SK-N-SH (cell line): ENCODE data around the gene MEF2C. TPM values are rescaled to one million over a fixed set of nuclear protein-coding genes. Genes with fewer than 3 reads are reported as not detected.
"Not testable (repeated sequence)": the region's sequence is repeated elsewhere in the genome, so short reads cannot be mapped to it uniquely, and the experiment has no call there.

Experiments used
- CTCF ChIA-PET: fragments of 300-600, 350-600 bp; formaldehyde crosslinking; extraction: SDS; loops from one replicate; lab custom pipeline; 2021; lab: Yijun Ruan, JAX
- POLR2A ChIA-PET: fragments of 350-600 bp; sonication (Branson Sonifier 250); formaldehyde crosslinking; extraction: SDS; loops from one replicate; lab custom pipeline; 2020; ENCODE audit warnings: antibody characterized with exemption, inconsistent platforms; lab: Yijun Ruan, JAX
- DNase-seq: peaks from one replicate; pipeline ENCODE4 v3.0.0; 2012
- H2AFZ ChIP-seq: fragments of 200-600 bp; sonication (generic); 2 replicates; pipeline ENCODE4 v1.8.1; 2016; ENCODE audit warnings: antibody characterized with exemption, mild to moderate bottlenecking, low read depth
- H3F3A ChIP-seq: fragments of 200-600 bp; sonication (generic); replicated peaks from 2 replicates; pipeline ENCODE3; 2016; ENCODE audit warnings: antibody characterized with exemption, mild to moderate bottlenecking; ENCODE audit not compliant: insufficient read depth
- H3K27ac ChIP-seq, 2 experiments: fragments of 200-500 bp in 1 of 2; fragments of 200-600 bp in 1 of 2; sonication (Bioruptor generic) in 1 of 2; sonication (generic), shearing (Covaris generic) in 1 of 2; 2 replicates each; pipeline versions ENCODE4 v1.5.1 to v1.6.1; 2014 to 2016; ENCODE audit warnings: low read depth in 2 of 2, inconsistent platforms in 1 of 2, low read length in 1 of 2, mild to moderate bottlenecking in 1 of 2, mixed read lengths in 1 of 2
- H3K27me3 ChIP-seq: fragments of 200-600 bp; sonication (generic), shearing (Covaris generic); 2 replicates; pipeline ENCODE4 v1.6.1; 2016; ENCODE audit warnings: mixed run types; ENCODE audit not compliant: insufficient read depth
- H3K36me3 ChIP-seq, 2 experiments: fragments of 200-500 bp in 1 of 2; fragments of 200-600 bp in 1 of 2; sonication (Bioruptor generic) in 1 of 2; sonication (generic) in 1 of 2; replicated peaks in 1 of 2; 2 replicates each; pipeline versions ENCODE3 to v1.5.1; 2014 to 2016; ENCODE audit warnings: low read length in 1 of 2, mild to moderate bottlenecking in 1 of 2; ENCODE audit not compliant: insufficient read depth in 2 of 2, control insufficient read depth in 1 of 2
- H3K4me1 ChIP-seq, 2 experiments: fragments of 200-500 bp in 1 of 2; fragments of 200-600 bp in 1 of 2; sonication (Bioruptor generic) in 1 of 2; sonication (generic), shearing (Covaris generic) in 1 of 2; 2 replicates each; pipeline versions ENCODE4 v1.5.1 to v1.6.1; 2014 to 2016; ENCODE audit warnings: low read depth in 1 of 2, low read length in 1 of 2, mixed run types in 1 of 2; ENCODE audit not compliant: insufficient read depth in 2 of 2, control insufficient read depth in 1 of 2
- H3K4me2 ChIP-seq: fragments of 200-600 bp; sonication (generic), shearing (Covaris generic); 2 replicates; pipeline ENCODE4 v1.6.1; 2017; ENCODE audit warnings: mixed run types
- H3K4me3 ChIP-seq, 2 experiments: fragments of 200-500 bp in 1 of 2; fragments of 200-600 bp in 1 of 2; sonication (Bioruptor generic) in 1 of 2; sonication (generic), shearing (Covaris generic) in 1 of 2; 2 replicates each; pipeline versions ENCODE4 v1.5.1 to v1.8.1; 2014 to 2016; ENCODE audit warnings: low read depth in 2 of 2, inconsistent platforms in 1 of 2, low read length in 1 of 2, mild to moderate bottlenecking in 1 of 2, mixed read lengths in 1 of 2, moderate library complexity in 1 of 2
- H3K79me2 ChIP-seq: fragments of 200-600 bp; sonication (generic); 2 replicates; pipeline ENCODE4 v1.8.1; 2017; ENCODE audit warnings: mild to moderate bottlenecking; ENCODE audit not compliant: insufficient read depth
- H3K9ac ChIP-seq: fragments of 200-600 bp; sonication (generic); 2 replicates; pipeline ENCODE4 v1.6.1; 2017; ENCODE audit warnings: mixed run types
- H3K9me2 ChIP-seq: fragments of 200-600 bp; sonication (generic); 2 replicates; pipeline ENCODE4 v1.6.1; 2017; ENCODE audit warnings: mixed run types
- H3K9me3 ChIP-seq: fragments of 200-600 bp; sonication (generic); 2 replicates; pipeline ENCODE4 v1.6.1; 2017; ENCODE audit warnings: mixed run types, mild to moderate bottlenecking, moderate library complexity
- H4K20me1 ChIP-seq: fragments of 200-600 bp; sonication (generic); 2 replicates; pipeline ENCODE4 v1.6.1; 2017; ENCODE audit warnings: mild to moderate bottlenecking, mixed run types; ENCODE audit not compliant: insufficient read depth
- CHD2 ChIP-seq: fragments of 150-350 bp; IDR thresholded peaks from 2 replicates; pipeline ENCODE4 v1.6.1; 2018; ENCODE audit warnings: low read length; ENCODE audit not compliant: partially characterized antibody
- ELF1 ChIP-seq: IDR thresholded peaks from 2 replicates; pipeline ENCODE4 v1.4.0; 2012
- EZH2phosphoT487 ChIP-seq: fragments of 200-600 bp; sonication (generic); IDR thresholded peaks from 2 replicates; pipeline ENCODE4 v1.6.1; 2017; ENCODE audit warnings: low read depth, mixed run types, mild to moderate bottlenecking, antibody characterized with exemption, moderate library complexity, borderline replicate concordance
- FOXJ3 ChIP-seq: sonication (generic); formaldehyde crosslinking; IDR thresholded peaks from 2 replicates; pipeline ENCODE4 v1.5.1; 2020; ENCODE audit warnings: mild to moderate bottlenecking, missing genetic modification reagents
- GATA2 ChIP-seq: sonication (generic); formaldehyde crosslinking; IDR thresholded peaks from 2 replicates; pipeline ENCODE4 v1.5.0; 2020; ENCODE audit warnings: mild to moderate bottlenecking, missing genetic modification reagents
- JUND ChIP-seq: IDR thresholded peaks from 2 replicates; pipeline ENCODE4 v1.4.0; 2012
- MXI1 ChIP-seq: IDR thresholded peaks from 2 replicates; pipeline ENCODE4 v1.6.1; 2012; ENCODE audit warnings: mild to moderate bottlenecking, low read depth, low read length, improper control_type of control experiment
- RFX5 ChIP-seq: IDR thresholded peaks from 2 replicates; pipeline ENCODE4 v1.6.1; 2012; ENCODE audit warnings: mild to moderate bottlenecking, improper control_type of control experiment, low read length
- SIN3A ChIP-seq: IDR thresholded peaks from 2 replicates; pipeline ENCODE4 v1.6.1; 2012; ENCODE audit warnings: low read depth, mild to moderate bottlenecking, low read length, moderate library complexity, borderline replicate concordance
- SMC3 ChIP-seq: IDR thresholded peaks from 2 replicates; pipeline ENCODE4 v1.6.1; 2012; ENCODE audit warnings: low read depth, low read length, improper control_type of control experiment
- TCF12 ChIP-seq: IDR thresholded peaks from 2 replicates; pipeline ENCODE4 v1.4.0; 2012
- YY1 ChIP-seq: IDR thresholded peaks from 2 replicates; pipeline ENCODE4 v1.4.0; 2012; ENCODE audit warnings: low read depth, mild to moderate bottlenecking
- WGBS: methylation state at CpG from one replicate; pipeline ENCODE4 v1.1.6; 2017; ENCODE audit warnings: low lambda C conversion rate; 5-methylcytosine and 5-hydroxymethylcytosine counted together
- polyA plus RNA-seq, 3 experiments: library from polyadenylated mRNA; depleted of rRNA; stranded (reverse); fragments of >200 nt; gene quantifications; 2 replicates each; pipeline ENCODE4 v1.2.3, GENCODE V29; 2012
- TF ChIP-seq, protein P1 (sequence below): IDR thresholded peaks from 2 replicates; pipeline ENCODE4 v1.4.0; 2012; ENCODE audit warnings: low read depth, borderline replicate concordance
- TF ChIP-seq, protein P2 (sequence below): IDR thresholded peaks from 2 replicates; pipeline ENCODE4; 2012
- TF ChIP-seq, protein P3 (sequence below): fragments of 200-600 bp; sonication (generic); IDR thresholded peaks from 2 replicates; pipeline ENCODE4 v1.6.1; 2017; ENCODE audit warnings: antibody characterized with exemption, mild to moderate bottlenecking, moderate library complexity
- TF ChIP-seq, protein P4 (sequence below): IDR thresholded peaks from 2 replicates; pipeline ENCODE4 v1.4.0; 2012; ENCODE audit warnings: low read depth, borderline replicate concordance

The MEF2C gene
- polyA plus RNA-seq, 1 of the 3 experiments (the other 2 are of a cell fraction), result 1.2 TPM

DNA sequence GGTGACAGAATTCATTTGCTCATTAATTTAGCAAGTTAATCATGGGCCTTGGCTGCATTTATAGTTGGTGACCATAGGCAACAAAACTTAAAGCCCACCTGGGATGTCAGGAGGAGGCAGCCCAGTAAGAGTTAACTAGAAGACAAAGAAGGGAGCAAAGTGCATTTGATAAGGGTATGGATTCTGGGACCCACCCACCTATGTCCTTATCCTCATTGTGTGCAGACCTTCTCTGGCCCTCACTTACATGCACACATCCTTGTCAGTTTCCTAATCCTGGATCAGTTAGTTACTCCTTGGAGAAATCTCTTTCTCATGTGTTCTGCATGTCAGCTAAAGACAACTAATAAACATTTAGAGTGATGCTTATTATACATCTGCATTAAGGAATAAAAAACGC is 24.6 kb downstream of the MEF2C start (continued):
- TF ChIP-seq YY1, result no peak

DNA sequence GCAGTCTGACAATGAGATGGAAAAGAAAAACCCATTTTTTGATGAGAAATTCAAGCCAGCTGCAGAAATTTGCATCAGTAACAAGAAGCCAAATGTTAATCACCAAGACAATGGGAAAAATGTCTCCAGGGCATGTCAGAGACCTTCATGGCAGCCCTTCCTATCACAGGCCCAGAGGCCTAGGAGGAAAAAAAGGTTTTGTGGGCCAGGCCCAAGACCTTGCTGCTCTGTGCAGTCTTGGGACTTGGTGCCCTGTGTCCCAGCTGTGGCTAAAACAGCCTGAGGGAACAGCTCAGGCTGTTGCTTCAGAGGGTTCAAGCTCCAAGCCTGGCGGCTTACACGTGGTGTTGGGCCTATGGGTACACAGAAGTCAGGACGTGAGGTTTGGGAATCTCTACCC is 26.6 kb downstream of the MEF2C start:
- H3F3A ChIP-seq, H3K27me3 ChIP-seq, POLR2A ChIA-PET, H3K9me3 ChIP-seq, H3K4me2 ChIP-seq, H2AFZ ChIP-seq, H4K20me1 ChIP-seq, H3K9me2 ChIP-seq, H3K27ac ChIP-seq, H3K9ac ChIP-seq, H3K79me2 ChIP-seq, H3K4me1 ChIP-seq, DNase-seq, CTCF ChIA-PET, H3K36me3 ChIP-seq, H3K4me3 ChIP-seq: not testable (repeated sequence)
- 47% methylated on average over 2 of the region's 3 CpGs for WGBS

DNA sequence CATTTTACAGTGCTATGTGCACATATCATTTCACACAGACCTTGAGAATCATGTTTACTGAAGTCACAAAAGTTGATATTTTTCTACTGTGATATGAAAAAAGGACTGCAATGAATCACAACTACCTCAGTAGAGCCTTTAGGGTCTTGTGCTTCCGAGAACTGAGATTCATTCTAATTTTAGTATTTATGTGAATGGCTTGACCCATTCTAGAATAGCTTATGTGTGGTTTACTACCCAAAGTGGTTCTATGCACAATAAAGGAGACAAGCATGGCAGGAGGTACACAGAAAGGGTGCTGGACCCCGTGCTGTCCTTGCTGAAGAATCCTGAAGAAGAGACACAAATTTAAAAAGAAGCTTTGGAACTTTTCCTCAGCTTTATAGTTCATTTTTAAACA is 28.2 kb downstream of the MEF2C start:
- Histone ChIP-seq H2AFZ (no peak overlapping the region), H3K9me3 (no peaks in the 10 kb centered on the region), H3K27ac (no peak overlapping the region), H4K20me1 (no peaks in the 10 kb centered on the region), H3K4me3 (no peak overlapping the region), H3K79me2 (no peaks in the 10 kb centered on the region), H3K4me1 (no peaks in the 10 kb centered on the region), H3F3A (no peaks in the 10 kb centered on the region), H3K4me2 (no peak overlapping the region), H3K27me3 (no peaks in the 10 kb centered on the region), H3K9ac (no peak overlapping the region), H3K9me2 (no peaks in the 10 kb centered on the region), H3K36me3 (no peaks in the 10 kb centered on the region)
- ChIA-PET CTCF (no interaction called here), POLR2A (no interaction called here)
- TF ChIP-seq TCF12 (no peak), ELF1 (no peak)
- TF ChIP-seq, protein P1, sequence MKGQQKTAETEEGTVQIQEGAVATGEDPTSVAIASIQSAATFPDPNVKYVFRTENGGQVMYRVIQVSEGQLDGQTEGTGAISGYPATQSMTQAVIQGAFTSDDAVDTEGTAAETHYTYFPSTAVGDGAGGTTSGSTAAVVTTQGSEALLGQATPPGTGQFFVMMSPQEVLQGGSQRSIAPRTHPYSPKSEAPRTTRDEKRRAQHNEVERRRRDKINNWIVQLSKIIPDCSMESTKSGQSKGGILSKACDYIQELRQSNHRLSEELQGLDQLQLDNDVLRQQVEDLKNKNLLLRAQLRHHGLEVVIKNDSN, result no peak
- TF ChIP-seq, protein P2, sequence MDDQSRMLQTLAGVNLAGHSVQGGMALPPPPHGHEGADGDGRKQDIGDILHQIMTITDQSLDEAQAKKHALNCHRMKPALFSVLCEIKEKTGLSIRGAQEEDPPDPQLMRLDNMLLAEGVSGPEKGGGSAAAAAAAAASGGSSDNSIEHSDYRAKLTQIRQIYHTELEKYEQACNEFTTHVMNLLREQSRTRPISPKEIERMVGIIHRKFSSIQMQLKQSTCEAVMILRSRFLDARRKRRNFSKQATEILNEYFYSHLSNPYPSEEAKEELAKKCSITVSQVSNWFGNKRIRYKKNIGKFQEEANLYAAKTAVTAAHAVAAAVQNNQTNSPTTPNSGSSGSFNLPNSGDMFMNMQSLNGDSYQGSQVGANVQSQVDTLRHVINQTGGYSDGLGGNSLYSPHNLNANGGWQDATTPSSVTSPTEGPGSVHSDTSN, result no peak
- 41% methylated on average over 2 of the region's 2 CpGs for WGBS
- DNase-seq, result no peak

DNA sequence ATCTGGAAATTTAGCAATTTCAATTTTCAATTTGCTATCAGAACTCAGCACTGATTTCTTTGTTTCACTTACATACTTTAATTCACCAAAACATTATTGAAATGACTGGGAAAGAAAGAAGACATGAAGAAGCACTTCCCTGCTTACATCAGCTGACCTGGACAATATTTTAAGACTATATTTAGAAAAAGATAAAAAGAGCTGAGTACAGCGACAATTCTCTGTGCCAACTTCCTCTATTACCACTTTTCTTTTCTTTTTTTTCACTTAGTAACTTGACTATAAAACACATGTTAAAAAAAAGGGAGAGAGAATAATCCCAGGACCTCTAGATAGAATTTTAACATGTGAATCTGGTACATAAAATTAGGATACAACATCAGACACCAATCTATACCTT is 35.6 kb downstream of the MEF2C start:
- Histone ChIP-seq H3K36me3 (no peaks in the 10 kb centered on the region), H2AFZ (no peak overlapping the region), H3K4me3 (no peak overlapping the region), H3K4me2 (no peak overlapping the region), H3K9me2 (no peaks in the 10 kb centered on the region), H3K27ac (no peak overlapping the region), H3F3A (no peaks in the 10 kb centered on the region), H4K20me1 (no peaks in the 10 kb centered on the region), H3K27me3 (no peaks in the 10 kb centered on the region), H3K9ac (no peak overlapping the region), H3K9me3 (no peaks in the 10 kb centered on the region), H3K4me1 (no peaks in the 10 kb centered on the region), H3K79me2 (no peaks in the 10 kb centered on the region)
- 84% methylated on average over 1 of the region's 1 CpG for WGBS
- no peak for DNase-seq
- POLR2A ChIA-PET, result no interaction called here
- CTCF ChIA-PET, result no interaction called here
- TF ChIP-seq SMC3 (no peak), GATA2 (CRISPR knock-in tag) (no peak), ELF1 (no peak), MXI1 (no peak), RFX5 (no peak), FOXJ3 (no peak), SIN3A (no peak), JUND (no peak), CHD2 (no peak), EZH2phosphoT487 (no peak)
- TF ChIP-seq, protein P3, sequence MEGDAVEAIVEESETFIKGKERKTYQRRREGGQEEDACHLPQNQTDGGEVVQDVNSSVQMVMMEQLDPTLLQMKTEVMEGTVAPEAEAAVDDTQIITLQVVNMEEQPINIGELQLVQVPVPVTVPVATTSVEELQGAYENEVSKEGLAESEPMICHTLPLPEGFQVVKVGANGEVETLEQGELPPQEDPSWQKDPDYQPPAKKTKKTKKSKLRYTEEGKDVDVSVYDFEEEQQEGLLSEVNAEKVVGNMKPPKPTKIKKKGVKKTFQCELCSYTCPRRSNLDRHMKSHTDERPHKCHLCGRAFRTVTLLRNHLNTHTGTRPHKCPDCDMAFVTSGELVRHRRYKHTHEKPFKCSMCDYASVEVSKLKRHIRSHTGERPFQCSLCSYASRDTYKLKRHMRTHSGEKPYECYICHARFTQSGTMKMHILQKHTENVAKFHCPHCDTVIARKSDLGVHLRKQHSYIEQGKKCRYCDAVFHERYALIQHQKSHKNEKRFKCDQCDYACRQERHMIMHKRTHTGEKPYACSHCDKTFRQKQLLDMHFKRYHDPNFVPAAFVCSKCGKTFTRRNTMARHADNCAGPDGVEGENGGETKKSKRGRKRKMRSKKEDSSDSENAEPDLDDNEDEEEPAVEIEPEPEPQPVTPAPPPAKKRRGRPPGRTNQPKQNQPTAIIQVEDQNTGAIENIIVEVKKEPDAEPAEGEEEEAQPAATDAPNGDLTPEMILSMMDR, result no peak
- TF ChIP-seq, protein P4, sequence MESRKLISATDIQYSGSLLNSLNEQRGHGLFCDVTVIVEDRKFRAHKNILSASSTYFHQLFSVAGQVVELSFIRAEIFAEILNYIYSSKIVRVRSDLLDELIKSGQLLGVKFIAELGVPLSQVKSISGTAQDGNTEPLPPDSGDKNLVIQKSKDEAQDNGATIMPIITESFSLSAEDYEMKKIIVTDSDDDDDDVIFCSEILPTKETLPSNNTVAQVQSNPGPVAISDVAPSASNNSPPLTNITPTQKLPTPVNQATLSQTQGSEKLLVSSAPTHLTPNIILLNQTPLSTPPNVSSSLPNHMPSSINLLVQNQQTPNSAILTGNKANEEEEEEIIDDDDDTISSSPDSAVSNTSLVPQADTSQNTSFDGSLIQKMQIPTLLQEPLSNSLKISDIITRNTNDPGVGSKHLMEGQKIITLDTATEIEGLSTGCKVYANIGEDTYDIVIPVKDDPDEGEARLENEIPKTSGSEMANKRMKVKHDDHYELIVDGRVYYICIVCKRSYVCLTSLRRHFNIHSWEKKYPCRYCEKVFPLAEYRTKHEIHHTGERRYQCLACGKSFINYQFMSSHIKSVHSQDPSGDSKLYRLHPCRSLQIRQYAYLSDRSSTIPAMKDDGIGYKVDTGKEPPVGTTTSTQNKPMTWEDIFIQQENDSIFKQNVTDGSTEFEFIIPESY, result no peak
